K562 (cell line): ENCODE measurements around the gene PLK1. TPM values are rescaled to one million over a fixed set of nuclear protein-coding genes. Genes with fewer than 3 reads are reported as not detected.

Source experiments
- ATAC-seq: fragments of 200-7000 bp; cut with Tn5 transposase; 3 replicates; pipeline ENCODE4 v1.9.1; 2020; ENCODE audit warnings: moderate library complexity
- BruUV-seq: library from RNA; stranded (reverse); fragments of 400-500 nt; replicated peaks from 2 replicates; lab custom pipeline; 2021; lab: Mats Ljungman, UMichigan
- CTCF ChIA-PET: fragments of 300-600 bp; formaldehyde crosslinking; extraction: SDS; loops from one replicate; lab custom pipeline; 2021; ENCODE audit warnings: low intra/inter-chr PET ratio; lab: Yijun Ruan, JAX
- POLR2A ChIA-PET: fragments of 300-600, 350-650 bp; sonication (Branson Sonifier 250); formaldehyde crosslinking; extraction: SDS; loops from one replicate; lab custom pipeline; 2021; ENCODE audit warnings: antibody characterized with exemption, inconsistent platforms; lab: Yijun Ruan, JAX
- DNase-seq, 4 experiments: peaks; one replicate each; pipeline versions ENCODE4 v3.0.0 to v3.0.0-alpha.2; 2011 to 2018; ENCODE audit warnings: low spot score in 3 of 4, mixed read lengths in 3 of 4; ENCODE audit errors: extremely low read depth in 1 of 4
- FAIRE-seq: peaks from 2 replicates; lab custom pipeline; 2011; peaks lifted over from hg19 to GRCh38; lab: Jason Lieb, UNC
- H2AFZ ChIP-seq: 2 replicates; pipeline ENCODE4 v1.6.0; 2011; ENCODE audit warnings: low read depth, low read length, control low read depth, inconsistent platforms
- H3K27ac ChIP-seq: fragments of 200-600 bp; 3 replicates; pipeline ENCODE4 v1.8.0; 2011; ENCODE audit warnings: low read depth, mild to moderate bottlenecking, control low read depth, inconsistent platforms, low read length, moderate library complexity, mixed read lengths; ENCODE audit errors: extremely low read depth
- H3K27me3 ChIP-seq, 2 experiments: fragments of 300-600 bp in 1 of 2; 2 replicates in 1 of 2; 3 replicates in 1 of 2; pipeline versions ENCODE4 v1.6.0 to v1.8.0; 2011; ENCODE audit warnings: inconsistent platforms in 2 of 2, low read length in 2 of 2, mild to moderate bottlenecking in 1 of 2, mixed read lengths in 1 of 2, moderate library complexity in 1 of 2; ENCODE audit not compliant: control insufficient read depth in 2 of 2, insufficient read depth in 2 of 2
- H3K36me3 ChIP-seq: fragments of 300-600 bp; 3 replicates; pipeline ENCODE4 v1.8.0; 2011; ENCODE audit warnings: mild to moderate bottlenecking, low read length, inconsistent platforms; ENCODE audit not compliant: control insufficient read depth, insufficient read depth
- H3K4me1 ChIP-seq, 2 experiments: fragments of 200-600 bp in 1 of 2; replicated peaks in 1 of 2; 2 replicates in 1 of 2; 3 replicates in 1 of 2; pipeline versions ENCODE4 v1.5.1 to v1.8.0; 2011; ENCODE audit warnings: inconsistent platforms in 2 of 2, low read length in 2 of 2, mild to moderate bottlenecking in 1 of 2, mixed read lengths in 1 of 2, moderate library complexity in 1 of 2; ENCODE audit not compliant: control insufficient read depth in 2 of 2, insufficient read depth in 2 of 2
- H3K4me2 ChIP-seq: 2 replicates; pipeline ENCODE4 v1.6.1; 2011; ENCODE audit warnings: low read length, control low read depth, inconsistent platforms, mixed read lengths; ENCODE audit not compliant: insufficient read depth
- H3K4me3 ChIP-seq: fragments of 200-600 bp; sonication (generic), shearing (Covaris generic); 2 replicates; pipeline ENCODE4 v1.5.1; 2016; ENCODE audit warnings: control low read depth, inconsistent platforms
- H3K79me2 ChIP-seq: fragments of 200-600 bp; 3 replicates; pipeline ENCODE4 v1.8.0; 2011; ENCODE audit warnings: low read length, inconsistent platforms; ENCODE audit not compliant: control insufficient read depth, insufficient read depth
- H3K9ac ChIP-seq, 2 experiments: 2 replicates each; pipeline versions ENCODE4 v1.6.0 to v1.6.1; 2011; ENCODE audit warnings: low read depth in 2 of 2, low read length in 2 of 2, control low read depth in 1 of 2, inconsistent platforms in 1 of 2, mild to moderate bottlenecking in 1 of 2, mixed read lengths in 1 of 2; ENCODE audit not compliant: insufficient read depth in 1 of 2
- H3K9me1 ChIP-seq: one replicate; pipeline ENCODE4 v1.6.0; 2011; ENCODE audit warnings: inconsistent platforms, mild to moderate bottlenecking, low read length, moderate library complexity; ENCODE audit not compliant: control insufficient read depth, insufficient read depth
- H3K9me3 ChIP-seq: replicated peaks from 2 replicates; pipeline ENCODE4 v1.5.1; 2011; ENCODE audit warnings: low read depth, low read length, inconsistent platforms; ENCODE audit not compliant: control insufficient read depth, insufficient read depth
- H4K20me1 ChIP-seq: replicated peaks from 2 replicates; pipeline ENCODE4 v1.6.1; 2011; ENCODE audit warnings: low read length, inconsistent platforms, mixed read lengths; ENCODE audit not compliant: control insufficient read depth, insufficient read depth
- CBX2 ChIP-seq: fragments of 200-600 bp; sonication (generic); IDR thresholded peaks from one replicate; pipeline ENCODE4 v1.6.1; 2012; ENCODE audit warnings: mild to moderate bottlenecking, low read length, inconsistent platforms; ENCODE audit not compliant: insufficient read depth, poor library complexity, severe bottlenecking
- MAFG ChIP-seq: fragments of 450-650 bp; conservative IDR thresholded peaks from 2 replicates; pipeline ENCODE4 v1.6.1; 2016; ENCODE audit warnings: missing genetic modification characterization, missing compliant biosample characterization
- MXI1 ChIP-seq: IDR thresholded peaks from 2 replicates; pipeline ENCODE4 v1.6.1; 2011; ENCODE audit warnings: low read depth, mild to moderate bottlenecking, improper control_type of control experiment, low read length
- RBBP5 ChIP-seq: fragments of 200-600 bp; sonication (generic); IDR thresholded peaks from 2 replicates; pipeline ENCODE4 v1.6.1; 2012; ENCODE audit warnings: borderline replicate concordance, mild to moderate bottlenecking, low read length, control low read depth, inconsistent platforms; ENCODE audit not compliant: insufficient read depth, poor library complexity, severe bottlenecking
- RBM25 ChIP-seq: fragments of 200-400 bp; formaldehyde crosslinking; IDR thresholded peaks from 2 replicates; pipeline ENCODE4 v1.6.1; 2018; ENCODE audit warnings: low read length, low read depth, moderate library complexity; ENCODE audit not compliant: severe bottlenecking
- SIN3A ChIP-seq, 2 experiments: fragments of 150-350 bp in 1 of 2; IDR thresholded peaks; 2 replicates each; pipeline ENCODE4 v1.6.1; 2011 to 2016; ENCODE audit warnings: borderline replicate concordance in 2 of 2, low read depth in 2 of 2, low read length in 2 of 2, mild to moderate bottlenecking in 2 of 2, moderate library complexity in 2 of 2; ENCODE audit not compliant: control insufficient read depth in 1 of 2
- SPI1 ChIP-seq: IDR thresholded peaks from 2 replicates; pipeline ENCODE4 v1.6.1; 2011; ENCODE audit warnings: low read depth, low read length, control low read depth, borderline replicate concordance
- ZBTB43 ChIP-seq: sonication (generic); formaldehyde crosslinking; IDR thresholded peaks from 2 replicates; pipeline ENCODE4 v1.8.0; 2023; ENCODE audit warnings: mild to moderate bottlenecking, missing genetic modification reagents
- ZNF395 ChIP-seq: fragments of 200-800 bp; sonication (Bioruptor generic); IDR thresholded peaks from 2 replicates; pipeline ENCODE4 v1.6.1; 2017; ENCODE audit warnings: missing genetic modification characterization, missing compliant biosample characterization
- WGBS: fragments of 100-300 bp; shearing (Covaris generic); methylation state at CpG from one replicate; pipeline ENCODE4 v1.1.6; 2016; ENCODE audit warnings: low coverage, mixed read lengths; ENCODE audit not compliant: insufficient coverage; ENCODE audit errors: missing lambda C conversion rate; 5-methylcytosine and 5-hydroxymethylcytosine counted together
- in situ Hi-C: fragments of 300-500 bp; cut with MboI; formaldehyde crosslinking; loops from 4 replicates; pipeline ENCODE4 v1.15.0; 2018; ENCODE audit warnings: inconsistent platforms, mixed read lengths
- intact Hi-C: fragments of 100-400 bp; cut with micrococcal nuclease; formaldehyde crosslinking; loops from 2 replicates; pipeline ENCODE4 v1.14.2; 2022
- polyA plus RNA-seq, 8 experiments: library from polyadenylated mRNA; depleted of rRNA in 4 of 8; stranded (reverse) in 5 of 8; unstranded in 3 of 8; fragments of >200 nt; fragmentation: Nextera tagmentation in 2 of 8; fragmentation: Illumina TruSeq in 1 of 8; extraction: Ambion mirVana in 2 of 8; extraction: Trizol in 1 of 8; gene quantifications; 2 replicates each; pipeline versions ENCODE4 v1.2.1 to v1.2.3, GENCODE V29; 2011 to 2014; ENCODE audit warnings: inconsistent platforms in 1 of 8, missing spikeins in 1 of 8
- total RNA-seq, 7 experiments: library from RNA; depleted of rRNA in 6 of 7; stranded (reverse); fragments of >200 nt in 6 of 7; fragmentation: Illumina TruSeq in 2 of 7; extraction: Trizol in 2 of 7; gene quantifications; 2 replicates each; pipeline versions ENCODE4 v1.2.1 to v1.2.3, GENCODE V29; 2011 to 2021; ENCODE audit warnings: low replicate concordance in 1 of 7

Gene PLK1
- total and polyA plus RNA-seq, 9 of the 15 experiments (the other 6 are each of a cell fraction or from before 2014, with no cell fraction given) = 13.6 to 212 (median 45.5) TPM

- TF ChIP-seq RBBP5 = no peak
- TF ChIP-seq RBM25 = no peak
- TF ChIP-seq CBX2 = no peak
- no peak for TF ChIP-seq MAFG (tag)
- no peak for TF ChIP-seq MXI1
- TF ChIP-seq SIN3A (IDR thresholded peaks at IDR 0.05; ENCODE audit: borderline replicate concordance in 2 of 2, control insufficient read depth in 1 of 2, low read depth in 2 of 2, low read length in 2 of 2) = no peak
Measured at GRCh38 chr16:23695756-23696155, 17.1 kb downstream of the PLK1 start (continued).

GRCh38 chr16:23699100-23699499 lies 20.4 kb downstream of the PLK1 start:
- no peak overlapping the region; a peak in 1 of 4 replicates for H3K9ac ChIP-seq
- peak overlapping the region; percentile 78 for H2AFZ ChIP-seq
- H3K27me3 ChIP-seq = no peaks in the 10 kb centered on the region
- POLR2A ChIA-PET = interaction anchor here (0.5 to 6.1 kb wide), 4 partner anchors 8 to 423 kb away, joined by 3 to 56 read pairs (median 8); no protein-coding TSS in a partner anchor
- no peaks in the 10 kb centered on the region for H4K20me1 ChIP-seq
- CTCF ChIA-PET = no interaction called here
- no peaks in the 10 kb centered on the region for H3K79me2 ChIP-seq
- TF ChIP-seq ZBTB43 (CRISPR knock-in tag) = no peak
- no peak for TF ChIP-seq ZNF395 (CRISPR knock-in tag)
- TF ChIP-seq SPI1 = peak; percentile 86
- DNase-seq = no peak
- BruUV-seq = no TSS peak
- no peak overlapping the region; the same call in 1 of the 2 replicates for H3K4me2 ChIP-seq
- no peaks in the 10 kb centered on the region for H3K9me1 ChIP-seq
- H3K27ac ChIP-seq = no peak overlapping the region
- in situ Hi-C loops = no loop called here
- 0 out of 3 replicates have a peak, but pooled peaks have one; percentile 8 for ATAC-seq
- intact Hi-C loops = no loop called here
- H3K4me3 ChIP-seq = no peak overlapping the region
- FAIRE-seq = no peak
- no peaks in the 10 kb centered on the region for H3K36me3 ChIP-seq
- 41% methylated on average over 4 of the region's 4 CpGs for WGBS
- peaks cover 13 to 19% of the 10 kb centered on the region in 2 experiments; a peak in 4 of 5 replicates for H3K4me1 ChIP-seq
- peaks cover 3% of the 10 kb centered on the region for H3K9me3 ChIP-seq
